Left renal cortex interstitium (tissue), 4 donors: ENCODE data around the gene GRM8. TPM values are rescaled to one million over a fixed set of nuclear protein-coding genes. Genes with fewer than 3 reads are reported as not detected.
"Not testable (repeated sequence)": the region's sequence is repeated elsewhere in the genome, so short reads cannot be mapped to it uniquely, and the experiment has no call there.

Experiments
- DNase-seq, 4 donors: peaks; one replicate each; pipeline ENCODE4 v3.0.0-alpha.2; 2013; ENCODE audit warnings: low read depth in 4 of 4, low spot score in 2 of 4, missing footprints in 1 of 4
- polyA plus RNA-seq, 4 donors: library from polyadenylated mRNA; unstranded; fragments of 120-200 nt; gene quantifications; one replicate each; pipeline ENCODE4 v1.2.1, GENCODE V29; 2013; ENCODE audit not compliant: insufficient read length in 4 of 4

GRM8 gene
- polyA plus RNA-seq, 4 donors, result 7.4 to 8.4 (median 7.7) TPM

DNA sequence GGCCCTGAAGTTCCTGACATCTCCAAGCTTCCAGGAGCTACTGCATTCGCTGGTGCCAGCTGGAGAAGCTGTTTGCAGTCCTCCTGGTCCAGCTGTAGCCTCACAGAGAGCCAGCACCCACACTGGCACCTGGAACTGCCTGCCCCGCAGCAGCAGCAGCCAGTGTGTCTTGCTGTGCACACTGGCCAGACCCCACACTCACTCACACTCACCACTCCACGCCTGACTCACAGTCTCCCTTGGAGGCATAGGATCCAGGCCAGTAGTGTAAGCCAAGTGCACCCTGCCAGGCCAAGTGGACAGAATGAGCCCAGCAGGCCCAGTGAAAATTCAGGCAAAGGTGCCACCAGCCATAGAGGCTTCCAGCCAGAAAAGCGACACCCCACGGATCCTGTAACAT, 566.3 kb downstream of the GRM8 start:
- DNase-seq, result no peak

DNA sequence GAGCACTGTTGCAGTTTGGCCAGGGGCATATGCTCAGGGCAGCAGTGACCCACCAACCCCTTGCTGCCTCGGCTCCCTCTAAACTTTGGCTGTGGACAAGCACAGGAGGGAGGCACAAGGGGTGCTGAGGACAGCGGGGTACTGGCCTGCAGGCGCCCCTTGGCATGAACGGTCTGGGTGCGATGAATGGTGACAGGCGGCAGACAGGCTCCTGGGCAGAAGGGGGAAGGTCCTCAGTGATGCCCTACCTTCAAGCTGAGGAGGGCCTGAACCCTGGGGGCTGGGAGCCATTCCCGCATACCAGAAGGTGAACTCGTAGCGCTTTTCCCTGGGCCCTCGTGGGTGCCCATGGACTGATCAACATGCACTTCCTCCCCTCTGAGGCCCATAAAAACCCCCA, 567.1 kb downstream of the GRM8 start:
- no peak for DNase-seq

DNA sequence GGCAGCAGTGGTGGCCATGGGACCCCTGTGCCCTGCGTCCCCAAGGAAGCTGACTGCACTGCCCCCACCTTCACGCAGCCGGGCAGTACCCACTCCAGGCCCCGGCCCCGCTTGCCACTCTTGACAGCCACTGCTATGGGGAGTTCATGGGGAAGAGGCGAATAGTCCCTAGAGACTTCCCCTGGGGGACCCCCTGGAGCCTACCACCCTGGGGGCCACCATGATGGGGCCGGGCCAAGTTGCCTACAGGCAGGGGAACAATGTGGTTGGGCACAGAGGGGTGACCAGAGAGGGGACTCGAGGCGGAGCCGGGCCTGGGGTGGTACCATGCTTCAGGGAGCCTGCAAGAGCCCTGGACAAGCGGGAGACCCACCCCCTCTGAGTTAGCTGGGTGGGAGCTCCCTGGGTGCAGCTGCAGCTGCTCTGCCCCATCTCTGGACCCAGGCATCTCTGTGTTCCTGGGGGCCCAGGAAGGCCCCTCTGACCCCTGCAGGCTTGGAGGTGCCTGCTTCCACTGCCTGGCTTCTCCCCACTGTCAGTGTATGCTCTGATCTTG, 567.6 kb downstream of the GRM8 start:
- DNase-seq, result no peak

DNA sequence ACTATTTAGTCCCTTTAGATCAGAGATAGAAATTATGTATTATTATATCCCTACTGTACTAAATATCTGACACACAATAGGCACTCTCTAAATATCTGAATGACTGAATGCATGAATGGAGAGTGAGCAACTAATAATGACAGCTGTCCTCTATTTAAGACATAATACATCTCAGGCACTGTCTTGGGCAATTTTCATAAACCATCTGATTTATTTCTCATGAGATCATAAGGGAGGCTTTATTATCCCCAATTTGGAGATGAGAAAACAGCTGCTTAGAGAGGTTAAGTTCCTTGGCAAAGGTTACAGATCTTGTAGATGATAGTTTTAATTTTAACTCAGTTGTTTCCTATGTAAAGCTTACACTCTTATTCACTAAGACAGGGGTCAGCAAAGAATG, 570.6 kb downstream of the GRM8 start:
- DNase-seq, result no peak

DNA sequence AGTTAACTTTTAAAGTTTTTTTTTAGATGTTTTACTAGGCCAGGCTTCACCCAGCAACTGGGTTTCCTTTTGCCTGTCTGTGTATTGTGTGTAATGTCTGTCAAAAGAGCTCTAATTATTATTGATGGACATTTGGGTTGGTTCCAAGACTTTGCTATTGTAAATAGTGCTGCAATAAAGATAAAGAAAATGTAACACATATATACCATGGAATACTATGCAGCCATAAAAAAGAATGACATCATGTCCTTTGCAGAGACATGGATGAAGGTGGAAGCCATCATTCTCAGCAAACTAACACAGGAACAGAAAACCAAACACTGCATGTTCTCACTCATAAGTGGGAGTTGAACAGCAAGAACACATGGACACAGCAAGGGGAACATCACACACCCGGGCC, 584.0 kb downstream of the GRM8 start:
- DNase-seq, result not testable (repeated sequence)

DNA sequence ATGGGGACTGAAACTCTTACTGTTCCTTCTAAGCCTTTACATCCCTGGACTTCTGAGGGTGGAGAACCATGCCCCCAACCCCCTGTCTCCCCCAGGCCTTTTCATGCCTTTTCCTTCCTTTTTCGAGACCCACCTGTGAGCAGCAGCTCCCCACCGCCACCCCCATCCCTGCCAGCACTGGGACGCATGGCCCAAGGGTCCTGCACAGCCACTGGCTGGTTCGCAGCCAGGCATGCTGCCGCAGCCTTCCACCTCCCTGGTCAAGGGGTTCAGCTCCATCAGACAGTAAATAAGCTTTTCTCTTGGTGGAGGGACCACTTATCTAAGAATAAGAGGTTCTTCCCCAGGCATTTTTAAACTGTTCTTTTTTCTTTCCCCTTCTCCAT, 584.4 kb downstream of the GRM8 start:
- no peak for DNase-seq

DNA sequence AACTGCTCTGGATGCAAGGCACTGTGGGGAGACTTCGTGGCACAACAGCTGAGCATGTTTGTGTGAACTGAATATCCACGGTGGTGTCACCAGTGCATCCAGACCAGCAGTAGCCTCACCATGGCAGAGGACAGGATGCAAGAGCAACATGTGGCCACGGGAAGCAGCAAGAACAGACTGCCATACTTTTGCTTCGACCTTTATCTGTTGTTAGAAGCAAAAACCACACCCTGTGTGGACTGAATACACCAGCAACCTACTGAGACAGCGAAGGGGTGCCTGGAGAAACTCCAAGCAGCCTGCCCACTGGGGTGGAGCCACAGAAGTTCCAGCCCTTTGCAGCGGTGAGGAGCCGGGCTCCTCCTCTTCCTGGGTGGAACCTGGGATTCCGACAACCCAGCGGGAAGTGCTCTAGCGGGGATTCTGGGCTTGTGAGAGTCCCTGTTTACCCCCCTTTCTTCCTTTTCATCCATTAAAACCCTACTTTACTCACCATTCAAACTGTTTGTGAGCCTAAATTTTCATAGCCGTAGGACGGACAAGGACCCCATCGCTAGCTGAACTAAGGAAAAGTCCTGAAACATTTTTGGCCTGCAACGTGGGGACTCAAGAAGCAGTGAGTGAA, 584.9 kb downstream of the GRM8 start:
- DNase-seq, result no peak

DNA sequence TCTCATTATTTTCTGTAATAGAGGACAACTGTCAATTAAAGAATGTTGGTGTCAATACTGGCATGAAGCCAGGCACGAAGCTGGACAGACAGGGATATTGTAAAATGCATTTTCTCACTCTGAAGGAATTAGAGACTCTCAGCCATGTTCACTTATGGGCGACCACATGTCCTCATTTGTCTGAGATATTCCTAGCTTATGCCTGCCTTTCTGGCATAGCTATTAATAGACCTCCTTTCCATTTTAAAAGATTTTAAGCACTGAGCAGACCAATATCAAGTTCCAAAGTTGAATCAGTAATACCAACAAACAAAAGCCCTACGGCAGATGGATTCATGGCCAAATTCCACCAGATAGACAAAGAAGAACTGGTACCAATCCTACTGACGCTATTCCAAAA, 589.9 kb downstream of the GRM8 start:
- DNase-seq, result no peak

DNA sequence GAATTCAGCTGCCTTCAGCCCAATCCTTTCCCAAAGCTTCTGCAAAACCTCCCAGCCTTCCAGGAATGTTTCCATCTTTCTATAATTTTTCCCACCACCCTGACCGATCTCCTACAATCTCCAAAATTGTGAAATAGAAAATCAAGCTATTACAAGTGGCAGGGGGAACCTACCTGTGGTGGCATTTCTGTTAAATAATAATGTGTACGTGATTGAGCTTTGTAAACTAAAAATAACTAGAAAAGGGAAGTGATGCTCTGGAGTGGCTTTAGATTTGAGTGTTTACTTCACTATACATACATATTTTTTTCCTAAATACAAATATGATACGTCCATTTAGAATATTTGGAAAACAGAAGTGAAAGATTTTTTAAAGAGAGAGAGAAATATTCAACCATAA, 593.6 kb downstream of the GRM8 start:
- no peak for DNase-seq

DNA sequence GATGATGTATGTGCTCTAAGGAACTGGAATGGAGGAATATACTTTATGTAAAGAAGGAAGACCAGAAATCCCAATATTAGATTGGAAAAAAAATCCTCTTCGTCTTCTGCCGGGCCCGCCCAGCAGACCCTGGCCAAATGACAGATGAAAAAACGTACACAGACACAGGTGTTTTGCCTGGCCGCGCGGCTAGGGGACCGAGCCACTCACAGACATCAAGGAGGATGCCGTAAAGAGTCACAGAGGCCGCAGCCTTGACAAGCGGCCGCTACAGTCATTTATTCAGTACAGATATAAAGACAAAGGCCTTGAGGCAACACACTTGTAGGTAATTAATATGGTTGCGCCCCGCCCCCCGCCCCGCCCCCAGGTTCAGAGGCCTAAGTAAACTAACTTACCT, 594.1 kb downstream of the GRM8 start:
- DNase-seq, result no peak

DNA sequence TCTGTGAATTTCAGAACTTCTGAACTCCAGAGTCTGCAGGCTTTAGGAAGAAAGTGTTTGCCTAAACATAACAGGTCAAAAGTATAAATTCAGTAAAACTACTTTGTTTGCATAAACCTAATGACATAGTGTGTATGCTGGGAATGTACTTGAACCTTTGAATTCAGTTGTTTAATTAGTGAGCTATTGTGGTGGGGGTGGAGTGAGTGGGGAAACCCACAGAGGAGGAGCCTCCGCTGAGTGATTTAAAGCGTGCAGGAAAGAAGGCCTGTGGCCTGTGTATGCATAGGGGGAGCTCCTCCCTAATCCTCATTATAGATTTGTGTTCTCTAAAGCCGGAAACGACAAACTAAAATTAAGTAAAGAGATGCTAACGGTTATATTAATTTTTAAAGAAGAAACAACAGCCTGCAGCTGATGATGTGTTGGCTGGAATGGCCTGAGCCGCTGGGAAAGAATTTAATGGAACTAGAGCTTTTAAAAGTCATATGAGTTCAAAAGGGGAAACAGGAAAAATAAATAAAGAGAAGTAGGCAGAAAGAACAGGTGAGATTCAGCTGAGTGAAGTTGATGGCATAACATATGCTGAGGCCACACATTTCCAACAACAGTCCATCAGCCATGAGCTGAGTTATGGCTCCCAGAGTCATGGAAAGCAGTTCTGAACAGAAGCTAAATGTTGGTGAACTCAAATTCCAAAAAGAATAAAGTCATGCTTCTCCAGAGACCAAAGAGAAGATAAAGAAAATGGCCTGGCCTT, 595.0 kb downstream of the GRM8 start:
- peak in 1 of 4 donors; percentile 0 for DNase-seq

DNA sequence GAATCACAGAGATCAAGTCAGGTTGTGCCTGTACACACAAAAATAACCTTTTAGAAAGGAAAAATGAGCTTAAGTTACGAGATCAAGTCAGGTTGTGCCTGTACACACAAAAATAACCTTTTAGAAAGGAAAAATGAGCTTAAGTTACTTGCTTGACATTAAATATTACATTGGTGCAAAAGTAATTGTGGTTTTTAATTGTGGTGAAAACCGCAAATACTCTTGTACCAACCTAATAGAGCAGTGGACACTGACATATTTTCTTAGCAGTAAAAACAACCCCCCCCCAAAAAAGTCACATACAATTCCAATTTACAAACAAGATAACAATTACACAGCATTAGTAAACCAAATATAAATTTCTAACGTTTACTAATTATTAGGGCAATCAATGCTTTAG, 595.6 kb downstream of the GRM8 start:
- DNase-seq, result no peak

DNA sequence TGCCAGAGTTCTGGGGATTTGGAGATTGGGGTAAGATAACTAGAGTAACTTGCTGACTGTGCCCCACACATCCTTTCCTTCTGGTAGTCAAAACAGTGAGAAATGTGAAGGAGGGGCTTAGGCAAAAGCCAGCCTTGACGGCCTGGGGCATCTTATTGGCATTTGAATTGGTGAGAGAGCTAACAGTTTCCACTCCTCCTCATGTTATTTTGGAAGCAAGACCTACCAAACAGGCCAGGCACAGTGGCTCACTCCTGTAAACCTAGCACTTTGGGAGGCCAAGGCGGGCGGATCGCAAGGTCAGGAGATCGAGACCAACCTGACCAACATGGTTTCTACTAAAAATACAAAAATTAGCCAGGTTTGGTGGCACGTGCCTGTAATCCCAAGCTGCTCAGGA, 596.6 kb downstream of the GRM8 start:
- no peak for DNase-seq

DNA sequence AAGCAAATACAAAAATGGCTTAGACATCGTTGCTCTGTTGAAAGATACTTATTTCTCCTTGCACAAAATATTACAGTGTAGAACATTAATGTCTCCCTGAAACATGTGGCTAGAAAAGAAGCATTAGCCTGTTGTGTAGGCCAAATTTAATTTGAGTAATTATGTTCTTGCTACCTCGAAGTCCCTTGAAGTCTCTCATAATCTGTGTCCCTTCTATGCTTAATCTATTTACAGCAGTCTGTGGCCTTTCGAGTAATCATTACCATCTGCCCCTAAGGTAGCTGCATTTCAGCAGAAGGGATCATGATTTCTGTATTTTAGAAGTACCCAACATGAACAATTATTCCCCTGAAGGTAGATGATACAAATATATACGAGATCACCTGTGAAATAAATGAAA, 615.2 kb downstream of the GRM8 start:
- no peak for DNase-seq

DNA sequence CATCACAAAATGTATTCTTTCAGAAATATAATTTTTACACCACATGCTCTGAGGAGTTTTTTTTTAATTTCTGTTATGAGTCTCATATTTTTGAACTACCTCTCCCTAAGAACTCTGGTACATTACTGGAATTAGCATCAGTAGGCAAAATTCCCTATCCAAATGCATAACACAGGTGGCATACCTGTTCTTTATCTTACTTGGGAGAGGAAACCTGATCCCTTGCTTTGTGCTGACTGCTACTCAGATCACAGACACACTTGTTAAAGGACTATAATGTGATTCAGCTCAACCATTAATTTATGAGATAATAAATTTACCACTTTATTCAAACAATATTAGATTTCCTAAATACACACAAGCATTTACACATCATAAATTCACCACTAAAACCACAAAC, 617.2 kb downstream of the GRM8 start:
- no peak for DNase-seq

DNA sequence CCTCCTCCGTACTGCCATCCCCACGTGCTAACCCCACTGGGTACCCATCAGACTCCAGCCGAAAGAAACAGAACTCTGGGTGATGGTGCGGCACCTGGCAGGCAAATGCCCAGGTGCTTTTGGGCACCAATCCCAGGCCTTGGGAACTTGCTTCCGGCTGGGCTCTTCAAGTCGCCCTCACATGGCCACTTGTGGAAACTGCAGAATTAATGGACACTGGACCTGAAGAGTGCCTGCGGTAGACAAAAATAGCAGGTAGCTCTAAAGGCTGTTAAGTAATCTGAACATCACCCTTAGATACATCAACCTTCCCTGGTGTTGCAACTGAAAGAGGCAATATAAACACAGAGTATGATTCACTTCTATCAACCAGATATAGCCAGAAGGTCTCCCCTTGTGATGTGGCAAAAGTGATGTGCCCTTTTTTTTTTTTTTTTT, 644.4 kb downstream of the GRM8 start:
- no peak for DNase-seq

DNA sequence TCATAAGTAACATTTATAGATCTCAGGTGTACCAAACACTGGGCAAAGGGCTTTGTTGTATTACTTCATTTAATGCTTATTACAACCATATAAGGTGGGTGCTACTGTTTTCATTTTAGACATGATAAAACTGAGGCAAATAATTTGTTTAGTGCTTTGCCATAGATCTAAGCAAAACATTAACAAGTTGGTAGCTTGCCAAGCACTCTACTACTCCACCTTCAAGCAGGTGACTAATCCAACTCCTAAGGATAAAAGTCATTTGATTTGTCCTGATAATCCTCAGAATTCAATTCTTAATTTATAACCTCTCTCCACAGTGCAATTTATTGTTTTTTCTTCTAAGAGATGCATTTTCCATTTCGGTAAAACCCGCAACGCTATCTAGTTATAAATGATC, 646.4 kb downstream of the GRM8 start:
- no peak for DNase-seq

DNA sequence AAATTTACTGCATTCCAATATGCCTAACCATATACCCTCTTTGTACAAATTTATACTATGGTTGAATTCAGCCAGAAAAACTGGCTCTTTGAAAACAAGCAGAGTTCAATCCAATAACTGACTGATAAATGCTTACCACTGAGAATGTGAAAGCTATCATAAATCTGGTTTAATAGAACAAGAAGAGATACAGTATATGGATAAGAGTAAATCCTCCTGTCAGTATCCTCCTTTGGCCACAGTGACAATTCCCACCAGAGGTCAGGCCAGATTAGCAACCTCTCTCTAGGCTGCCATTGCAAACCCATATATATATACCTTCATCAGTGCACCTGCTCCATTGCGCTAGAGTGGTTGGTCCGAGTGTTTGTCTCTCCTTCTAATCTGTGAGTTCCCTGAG, 647.2 kb downstream of the GRM8 start:
- DNase-seq, result no peak

DNA sequence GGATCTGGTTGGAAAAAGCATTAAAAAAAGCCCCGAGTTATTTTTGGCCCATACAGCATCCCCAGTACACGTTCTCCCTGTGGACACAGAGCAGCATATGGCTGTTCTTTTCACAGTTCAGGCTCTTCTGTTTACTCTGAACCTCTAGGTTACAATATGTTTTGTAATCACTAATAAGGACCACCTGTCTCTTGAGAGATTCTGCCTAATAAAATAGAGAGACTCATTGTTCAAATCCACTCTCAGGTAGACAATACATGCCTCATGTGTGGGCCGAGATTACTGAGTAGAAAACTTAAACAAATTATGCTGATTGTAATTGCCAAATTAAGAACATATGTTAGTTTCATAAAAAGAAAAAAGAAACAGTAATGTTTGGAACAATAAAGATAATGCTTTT, 647.7 kb downstream of the GRM8 start:
- DNase-seq, result no peak

DNA sequence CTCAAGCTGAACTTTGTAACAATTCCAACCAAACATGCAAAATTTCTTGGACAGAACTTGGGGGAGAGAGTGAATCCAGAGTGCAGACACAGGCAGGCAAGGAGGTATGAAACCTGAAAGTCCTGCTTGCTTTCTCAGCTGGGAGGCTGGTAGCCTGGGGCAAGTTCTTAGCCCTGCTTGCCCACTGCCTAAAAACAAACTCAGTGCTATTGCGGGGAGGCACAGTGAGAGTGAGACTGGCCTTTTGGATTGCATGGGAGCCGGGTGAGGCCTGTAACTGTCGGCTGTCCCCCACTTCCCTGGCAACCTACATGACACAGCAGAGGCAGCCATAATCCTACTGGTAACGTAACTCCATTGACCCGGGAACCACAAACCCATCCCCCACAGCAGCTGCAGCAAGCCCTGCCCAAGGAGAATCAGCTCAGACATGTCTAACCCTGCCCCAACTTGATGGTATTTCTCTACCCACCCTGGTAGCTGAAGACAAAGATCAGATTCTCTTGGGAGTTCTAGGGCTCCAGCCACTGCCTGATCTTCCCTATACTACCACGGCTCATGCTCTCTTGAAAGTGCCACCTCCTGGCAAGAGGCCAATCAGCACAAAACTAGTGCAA, 663.6 kb downstream of the GRM8 start:
- no peak for DNase-seq

DNA sequence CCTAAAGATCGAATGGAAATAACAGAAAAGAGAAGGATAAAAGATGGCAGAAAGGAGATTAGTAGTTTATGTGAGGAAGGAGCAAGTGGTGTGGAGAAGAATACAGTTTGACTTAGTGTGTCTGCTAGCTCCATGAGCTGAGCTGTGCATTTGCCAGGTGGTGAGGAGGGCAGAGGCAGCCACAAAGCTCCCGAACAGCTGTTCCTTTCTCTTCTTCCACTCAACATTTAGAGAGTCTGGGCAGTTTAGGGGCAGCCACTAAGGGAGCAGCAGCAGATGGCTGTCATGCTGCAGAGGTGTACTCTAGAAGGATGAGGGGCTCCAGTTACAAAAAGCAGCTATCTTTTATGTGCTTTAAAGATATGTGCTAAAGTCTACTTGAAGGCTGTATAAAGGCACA, 674.4 kb downstream of the GRM8 start:
- no peak for DNase-seq
